ENCODE measurements around the gene HSPA9. TPM values are rescaled to one million over a fixed set of nuclear protein-coding genes. Genes with fewer than 3 reads are reported as not detected.

The HSPA9 gene
- total and polyA plus RNA-seq, 9 of the 15 experiments (the other 6 are each of a cell fraction or from before 2014, with no cell fraction given), result 195 to 583 (median 514) TPM

- TF ChIP-seq, protein P1, sequence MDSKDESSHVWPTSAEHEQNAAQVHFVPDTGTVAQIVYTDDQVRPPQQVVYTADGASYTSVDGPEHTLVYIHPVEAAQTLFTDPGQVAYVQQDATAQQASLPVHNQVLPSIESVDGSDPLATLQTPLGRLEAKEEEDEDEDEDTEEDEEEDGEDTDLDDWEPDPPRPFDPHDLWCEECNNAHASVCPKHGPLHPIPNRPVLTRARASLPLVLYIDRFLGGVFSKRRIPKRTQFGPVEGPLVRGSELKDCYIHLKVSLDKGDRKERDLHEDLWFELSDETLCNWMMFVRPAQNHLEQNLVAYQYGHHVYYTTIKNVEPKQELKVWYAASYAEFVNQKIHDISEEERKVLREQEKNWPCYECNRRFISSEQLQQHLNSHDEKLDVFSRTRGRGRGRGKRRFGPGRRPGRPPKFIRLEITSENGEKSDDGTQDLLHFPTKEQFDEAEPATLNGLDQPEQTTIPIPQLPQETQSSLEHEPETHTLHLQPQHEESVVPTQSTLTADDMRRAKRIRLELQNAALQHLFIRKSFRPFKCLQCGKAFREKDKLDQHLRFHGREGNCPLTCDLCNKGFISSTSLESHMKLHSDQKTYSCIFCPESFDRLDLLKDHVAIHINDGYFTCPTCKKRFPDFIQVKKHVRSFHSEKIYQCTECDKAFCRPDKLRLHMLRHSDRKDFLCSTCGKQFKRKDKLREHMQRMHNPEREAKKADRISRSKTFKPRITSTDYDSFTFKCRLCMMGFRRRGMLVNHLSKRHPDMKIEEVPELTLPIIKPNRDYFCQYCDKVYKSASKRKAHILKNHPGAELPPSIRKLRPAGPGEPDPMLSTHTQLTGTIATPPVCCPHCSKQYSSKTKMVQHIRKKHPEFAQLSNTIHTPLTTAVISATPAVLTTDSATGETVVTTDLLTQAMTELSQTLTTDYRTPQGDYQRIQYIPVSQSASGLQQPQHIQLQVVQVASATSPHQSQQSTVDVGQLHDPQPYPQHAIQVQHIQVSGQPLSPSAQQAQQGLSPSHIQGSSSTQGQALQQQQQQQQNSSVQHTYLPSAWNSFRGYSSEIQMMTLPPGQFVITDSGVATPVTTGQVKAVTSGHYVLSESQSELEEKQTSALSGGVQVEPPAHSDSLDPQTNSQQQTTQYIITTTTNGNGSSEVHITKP (IDR thresholded peaks at IDR 0.05; ENCODE audit: partially characterized antibody), result peak; percentile 31
- TF ChIP-seq TAF1 (IDR thresholded peaks at IDR 0.05; ENCODE audit: control insufficient read depth, extremely low read depth, insufficient read depth, low read length, severe bottlenecking) (peak; percentile 48), PCBP2 (IDR thresholded peaks at IDR 0.05; ENCODE audit: low read depth, low read length, poor library complexity, severe bottlenecking) (no peak), ZNF121 (CRISPR knock-in tag; conservative IDR thresholded peaks at IDR 0.05) (no peak), ETV6 (IDR thresholded peaks at IDR 0.05; ENCODE audit: borderline replicate concordance in 1 of 2, low read depth in 2 of 2, low read length in 1 of 2) (no peak), ETV6 (CRISPR knock-in tag; IDR thresholded peaks at IDR 0.05; ENCODE audit: borderline replicate concordance) (0 out of 2 replicates have a peak, but pooled peaks have one; percentile 4), EGR1 (conservative IDR thresholded peaks at IDR 0.05) (peak; percentile 82), PML (IDR thresholded peaks at IDR 0.05; ENCODE audit: low read length) (peak; percentile 2; the same call in 1 of the 2 replicates), ZNF609 (CRISPR knock-in tag; IDR thresholded peaks at IDR 0.05; ENCODE audit: borderline replicate concordance) (no peak), HOMEZ (CRISPR knock-in tag; IDR thresholded peaks at IDR 0.05) (no peak), SNRNP70 (optimal IDR thresholded peaks at IDR 0.05; ENCODE audit: low read depth, low read length) (no peak), FIP1L1 (IDR thresholded peaks at IDR 0.05; ENCODE audit: low read depth, low read length, poor library complexity, severe bottlenecking) (no peak), HCFC1 (IDR thresholded peaks at IDR 0.05; ENCODE audit: low read depth, low read length) (no peak)
- TF ChIP-seq, protein P2, sequence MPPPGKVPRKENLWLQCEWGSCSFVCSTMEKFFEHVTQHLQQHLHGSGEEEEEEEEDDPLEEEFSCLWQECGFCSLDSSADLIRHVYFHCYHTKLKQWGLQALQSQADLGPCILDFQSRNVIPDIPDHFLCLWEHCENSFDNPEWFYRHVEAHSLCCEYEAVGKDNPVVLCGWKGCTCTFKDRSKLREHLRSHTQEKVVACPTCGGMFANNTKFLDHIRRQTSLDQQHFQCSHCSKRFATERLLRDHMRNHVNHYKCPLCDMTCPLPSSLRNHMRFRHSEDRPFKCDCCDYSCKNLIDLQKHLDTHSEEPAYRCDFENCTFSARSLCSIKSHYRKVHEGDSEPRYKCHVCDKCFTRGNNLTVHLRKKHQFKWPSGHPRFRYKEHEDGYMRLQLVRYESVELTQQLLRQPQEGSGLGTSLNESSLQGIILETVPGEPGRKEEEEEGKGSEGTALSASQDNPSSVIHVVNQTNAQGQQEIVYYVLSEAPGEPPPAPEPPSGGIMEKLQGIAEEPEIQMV (tag; conservative IDR thresholded peaks at IDR 0.05; ENCODE audit: low read depth), result no peak
These were observed 32.8 kb downstream of the HSPA9 start (continued) for GRCh38 chr5:138542180-138542955.

Measured in K562 (cell line).